Stimulated activated CD4-positive, alpha-beta T cell treated with anti-CD3 and anti-CD28 coated beads, TNF-alpha, amount 100 ng/mL, for 48 hours (primary cell): Measurements from ENCODE around the gene TBC1D8B.
"Not testable (repeated sequence)": the region's sequence is repeated elsewhere in the genome, so short reads cannot be mapped to it uniquely, and the experiment has no call there.

Source experiments
- DNase-seq, 3 donors: peaks; one replicate each; pipeline ENCODE4 v3.0.0-alpha.2; 2020; ENCODE audit warnings: low read depth in 3 of 3

The TBC1D8B gene

DNA sequence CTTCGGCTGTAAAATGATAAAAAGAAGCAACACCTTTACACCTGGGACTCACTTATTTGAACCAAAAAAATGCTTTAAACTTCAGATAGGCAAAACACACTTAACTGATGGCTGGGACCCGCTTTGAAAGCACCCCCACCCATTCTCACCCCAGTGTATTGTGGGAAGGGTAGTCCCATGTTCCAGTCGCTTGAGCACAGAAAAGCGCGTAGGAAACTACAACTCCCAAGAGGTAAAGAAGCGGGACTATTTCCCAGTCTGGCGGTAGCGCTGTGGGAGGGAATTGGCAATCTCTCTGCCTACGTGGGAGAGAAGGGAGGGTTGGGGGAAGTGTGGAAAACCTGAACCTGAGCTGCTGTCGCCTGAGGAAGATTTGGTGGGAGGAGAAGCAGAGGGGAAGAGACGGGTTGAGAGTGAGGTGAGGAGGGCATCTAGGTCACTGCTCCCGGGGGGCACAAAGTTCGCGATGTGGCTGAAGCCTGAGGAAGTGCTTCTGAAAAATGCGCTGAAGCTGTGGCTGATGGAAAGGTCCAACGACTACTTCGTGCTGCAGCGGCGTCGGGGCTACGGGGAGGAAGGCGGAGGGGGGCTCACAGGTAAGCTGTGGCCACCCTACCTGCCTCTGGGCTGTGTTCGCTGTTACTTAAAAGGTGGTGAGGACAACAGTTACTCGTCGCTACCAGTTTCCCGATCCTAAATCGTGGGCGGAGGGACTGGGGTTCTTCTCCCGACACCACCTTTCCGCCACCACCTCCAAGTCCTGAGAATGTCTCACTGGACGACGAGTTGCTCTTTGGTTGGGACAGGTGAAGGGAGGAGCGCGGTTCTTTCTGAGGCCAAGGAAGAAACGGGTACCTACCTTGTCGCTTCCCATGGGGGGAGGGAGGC is at the start of gene TBC1D8B:
TSS of gene TBC1D8B (plus strand) at position 286 of the 888 bp plus-strand sequence. CDS start at position 467, 181 bp downstream.
- peak in 2 of 3 donors; percentile 0 to 5 for DNase-seq

DNA sequence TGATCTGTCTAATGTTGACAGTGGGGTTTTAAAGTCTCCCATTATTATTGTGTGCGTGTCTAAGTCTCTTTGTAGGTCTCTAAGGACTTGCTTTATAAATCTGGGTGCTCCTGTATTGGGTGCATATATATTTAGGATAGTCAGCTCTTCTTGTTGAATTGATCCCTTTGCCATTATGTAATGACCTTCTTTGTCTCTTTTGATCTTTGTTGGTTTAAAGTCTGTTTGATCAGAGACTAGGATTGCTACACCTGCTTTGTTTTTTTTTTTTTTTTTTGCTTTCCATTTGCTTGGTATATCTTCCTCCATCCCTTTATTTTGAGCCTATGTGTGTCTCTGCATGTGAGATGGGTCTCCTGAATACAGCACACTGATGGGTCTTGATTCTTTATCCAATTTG is 33.2 kb upstream of the TBC1D8B start:
- not testable (repeated sequence) for DNase-seq

DNA sequence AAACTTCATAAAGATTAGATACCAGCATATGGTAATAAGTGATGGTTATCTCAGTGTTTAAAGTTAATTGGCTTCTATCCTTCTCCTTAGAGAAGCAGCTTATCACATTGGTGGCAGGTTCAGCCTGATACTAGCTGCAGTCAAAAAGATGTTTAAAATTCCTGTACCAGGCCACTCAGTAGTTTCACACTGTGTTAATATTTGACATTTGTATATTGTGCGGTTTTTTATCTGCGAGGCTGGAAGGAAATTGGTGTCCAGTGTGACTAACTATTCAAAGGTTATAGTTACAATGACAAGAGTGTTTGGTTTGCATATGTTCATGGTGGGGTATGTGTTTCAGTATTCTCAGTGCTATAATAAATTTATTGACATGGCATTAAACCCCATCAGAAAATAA is 27.5 kb upstream of the TBC1D8B start:
- DNase-seq, result no peak

DNA sequence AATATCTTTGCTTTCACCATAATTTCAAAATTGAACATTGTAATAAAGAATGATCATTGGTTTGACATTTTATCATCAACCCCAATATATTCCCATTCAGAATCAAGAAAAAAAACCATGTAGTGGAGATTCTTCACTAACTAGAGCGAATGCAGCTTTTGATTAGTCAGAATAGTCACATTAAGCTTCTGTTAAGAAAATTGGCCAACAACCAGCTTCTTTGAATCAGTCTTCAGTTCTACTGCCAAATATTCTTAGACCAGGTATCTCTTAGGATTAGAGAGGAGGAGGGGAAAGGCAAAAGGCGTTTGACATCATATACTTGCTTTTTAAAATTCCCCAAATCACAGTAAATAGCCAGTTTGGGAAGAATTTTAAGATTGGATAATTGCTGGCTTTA is 22.2 kb upstream of the TBC1D8B start:
- DNase-seq, result no peak

DNA sequence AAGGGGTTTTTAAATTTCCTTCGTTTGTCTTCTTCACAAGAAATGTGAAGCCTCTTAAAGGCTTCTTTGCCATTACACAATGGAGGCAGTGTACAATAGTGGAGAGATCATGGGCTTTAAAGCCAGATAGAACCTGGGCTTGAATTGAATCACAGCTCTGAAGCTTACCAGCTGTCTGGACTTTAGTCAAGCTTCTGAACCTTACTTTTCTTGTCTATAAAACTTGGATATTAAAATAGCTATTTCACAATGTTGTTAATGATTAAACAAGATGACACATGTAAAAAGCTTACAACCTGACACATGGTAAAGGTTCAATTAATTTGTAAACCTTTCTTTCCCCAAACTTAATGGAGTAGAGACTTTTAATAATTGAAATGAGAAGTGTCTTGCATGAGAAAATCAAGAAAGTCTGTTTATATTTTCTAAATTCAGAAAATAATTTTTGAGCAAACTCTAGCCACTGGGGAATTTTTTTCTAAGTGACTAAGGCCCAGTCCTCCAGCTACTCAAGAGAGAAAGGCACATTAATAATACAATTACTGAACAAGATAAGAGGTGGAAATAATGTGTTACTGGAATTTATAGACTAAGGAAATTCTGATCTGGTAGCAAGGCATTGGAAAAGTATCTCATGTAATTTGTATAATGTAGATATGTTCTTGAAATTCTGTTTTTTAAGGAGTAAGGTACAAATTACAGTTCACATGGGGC is 21.7 kb upstream of the TBC1D8B start:
- no peak for DNase-seq

DNA sequence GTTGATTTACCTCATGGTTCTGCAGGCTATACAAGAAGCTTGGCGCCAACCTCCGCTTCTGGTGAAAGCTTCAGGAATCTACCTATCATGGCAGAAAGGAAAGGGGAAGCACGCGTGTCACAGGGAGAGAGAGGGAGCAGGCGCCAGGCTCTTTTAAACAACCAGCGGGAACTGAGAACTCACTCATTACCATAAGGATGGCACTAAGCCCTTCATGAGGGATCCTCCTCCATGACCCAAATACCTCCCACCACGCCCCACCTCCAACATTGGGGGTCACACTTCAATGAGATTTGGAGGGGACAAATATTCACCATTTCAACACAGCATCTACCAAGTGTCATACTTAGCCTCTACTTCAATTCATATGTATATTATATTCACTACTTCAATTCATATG is 18.8 kb upstream of the TBC1D8B start:
- no peak for DNase-seq

DNA sequence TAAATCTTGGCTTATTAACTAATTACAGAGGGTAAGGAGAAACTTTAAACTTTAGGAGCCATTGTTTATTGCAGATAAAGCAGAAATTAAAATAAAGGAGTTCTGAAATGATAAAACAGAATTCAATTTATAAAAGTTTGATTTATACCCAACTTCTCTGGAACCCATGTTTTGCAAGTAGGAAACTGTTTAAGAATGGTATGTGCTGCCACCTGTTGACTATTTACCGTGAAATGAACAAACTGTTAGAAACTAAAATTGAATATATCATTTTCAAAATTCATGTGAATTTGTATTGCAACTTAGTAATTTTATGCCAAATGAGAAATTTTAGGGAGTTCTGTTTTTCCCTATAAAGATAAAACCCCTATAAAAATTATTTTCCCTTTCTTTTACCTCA is 11.0 kb upstream of the TBC1D8B start:
- DNase-seq, result no peak

DNA sequence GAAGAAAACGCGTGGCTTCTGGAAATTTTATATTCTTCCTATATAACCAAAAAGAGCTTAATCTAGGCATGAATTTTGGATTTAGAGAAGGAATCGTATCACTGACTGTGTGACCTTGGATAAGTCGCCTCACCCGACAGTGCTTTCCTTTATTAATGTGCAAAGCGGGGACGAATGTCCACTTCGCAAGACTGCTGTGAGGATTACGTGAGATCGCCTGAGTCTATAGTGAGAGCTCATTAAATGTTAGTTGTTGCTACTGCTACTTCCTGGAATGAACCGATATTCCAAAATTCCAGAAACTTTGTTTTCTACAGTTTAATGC is 448 bp upstream of the TBC1D8B start:
- no peak for DNase-seq

DNA sequence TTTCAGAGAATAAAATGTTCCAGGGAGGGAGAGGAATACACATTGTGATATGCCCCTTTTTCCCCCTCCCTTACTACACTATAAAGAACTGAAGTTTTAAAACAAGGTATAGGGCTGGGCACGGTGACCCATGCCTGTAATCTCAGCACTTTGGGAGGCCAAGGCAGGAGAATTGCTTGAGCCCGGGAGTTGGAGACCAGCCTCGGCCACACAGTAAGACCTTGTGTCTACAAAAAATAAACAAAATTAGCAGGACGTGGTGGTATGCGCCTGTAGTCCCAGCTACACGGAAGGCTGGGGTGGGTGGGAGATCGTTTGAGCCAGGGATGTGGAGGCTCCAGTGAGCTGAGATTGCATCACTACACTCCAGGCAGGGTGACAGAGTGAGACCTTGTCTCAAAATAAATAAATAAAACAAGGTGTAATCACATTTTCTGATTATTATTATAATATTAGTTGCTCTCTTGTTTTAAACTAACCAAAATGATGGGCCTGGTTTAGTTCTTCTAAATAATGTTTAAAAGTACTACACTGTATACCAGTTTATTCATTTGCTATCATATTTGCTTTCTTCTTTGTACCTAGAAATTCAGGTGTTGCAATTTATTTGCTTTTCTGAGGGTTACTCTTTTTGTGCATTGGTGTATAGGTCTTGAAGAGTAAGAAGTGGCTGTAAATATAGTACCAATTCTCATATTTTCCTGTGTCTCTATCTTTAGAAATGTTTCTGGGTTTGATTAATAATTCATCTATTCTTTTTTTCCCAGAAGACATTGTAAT is 8.8 kb downstream of the TBC1D8B start:
- DNase-seq, result no peak

DNA sequence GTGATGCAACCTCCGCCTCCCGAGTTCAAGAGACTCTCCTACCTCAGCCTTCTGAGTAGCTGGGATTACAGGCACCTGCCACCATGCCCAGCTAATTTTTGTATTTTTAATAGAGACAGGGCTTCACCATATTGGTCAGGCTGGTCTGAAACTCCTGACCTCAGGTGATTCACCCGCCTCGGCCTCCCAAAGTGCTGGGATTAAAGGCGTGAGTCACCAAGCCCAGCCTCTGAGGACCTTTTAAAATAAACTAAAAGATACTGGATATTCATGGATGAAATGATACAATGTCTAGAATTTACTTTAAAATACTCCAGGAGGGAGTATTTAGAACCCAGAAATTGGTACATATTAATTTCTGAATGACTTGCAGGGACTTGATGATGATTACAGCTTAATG is 10.5 kb downstream of the TBC1D8B start:
- DNase-seq, result not testable (repeated sequence)

DNA sequence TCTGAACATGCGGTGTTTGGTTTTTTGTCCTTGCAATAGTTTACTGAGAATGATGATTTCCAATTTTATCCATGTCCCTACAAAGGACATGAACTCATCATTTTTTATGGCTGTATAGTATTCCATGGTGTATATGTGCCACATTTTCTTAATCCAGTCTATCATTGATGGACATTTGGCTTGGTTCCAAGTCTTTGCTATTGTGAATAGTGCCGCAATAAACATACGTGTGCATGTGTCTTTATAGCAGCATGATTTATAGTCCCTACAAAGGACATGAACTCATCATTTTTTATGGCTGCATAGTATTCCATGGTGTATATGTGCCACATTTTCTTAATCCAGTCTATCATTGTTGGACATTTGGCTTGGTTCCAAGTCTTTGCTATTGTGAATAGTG is 11.6 kb downstream of the TBC1D8B start:
- not testable (repeated sequence) for DNase-seq

DNA sequence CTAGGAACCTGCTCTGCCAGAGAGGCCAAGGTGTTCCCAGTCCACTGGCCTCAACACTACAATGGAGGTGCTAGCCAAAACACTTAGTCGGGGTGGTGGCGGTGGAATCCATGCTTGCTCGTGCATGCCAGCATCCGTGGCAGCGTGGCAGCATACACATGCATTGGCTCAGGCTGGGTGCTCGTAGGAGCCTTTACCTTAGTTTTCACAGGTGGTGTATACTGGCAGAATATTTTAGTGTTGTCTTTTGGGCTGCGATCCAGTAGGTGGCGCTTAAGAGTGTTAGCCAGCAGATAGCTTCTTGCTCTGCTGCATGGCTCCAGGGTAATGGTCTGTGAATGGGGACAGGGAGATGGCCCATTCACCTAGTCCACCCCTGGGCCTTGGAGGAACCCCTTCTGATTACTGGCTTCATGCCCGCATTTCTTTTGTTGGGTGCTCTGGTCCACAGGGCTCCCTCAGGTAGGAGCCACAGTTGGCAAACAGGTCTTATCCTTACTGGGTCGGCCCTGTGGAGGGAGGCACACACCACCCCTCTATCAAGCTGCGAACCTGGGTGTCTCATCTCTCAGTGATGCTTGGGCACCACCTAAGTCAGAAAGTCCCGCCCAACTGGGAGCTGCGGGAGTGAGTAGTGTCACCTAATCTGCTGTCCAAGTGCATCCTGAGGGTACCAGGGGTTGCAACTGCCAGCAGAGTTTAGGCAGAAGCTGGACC is 60.7 kb downstream of the TBC1D8B start:
- DNase-seq, result peak in 1 of 3 donors; percentile 6

DNA sequence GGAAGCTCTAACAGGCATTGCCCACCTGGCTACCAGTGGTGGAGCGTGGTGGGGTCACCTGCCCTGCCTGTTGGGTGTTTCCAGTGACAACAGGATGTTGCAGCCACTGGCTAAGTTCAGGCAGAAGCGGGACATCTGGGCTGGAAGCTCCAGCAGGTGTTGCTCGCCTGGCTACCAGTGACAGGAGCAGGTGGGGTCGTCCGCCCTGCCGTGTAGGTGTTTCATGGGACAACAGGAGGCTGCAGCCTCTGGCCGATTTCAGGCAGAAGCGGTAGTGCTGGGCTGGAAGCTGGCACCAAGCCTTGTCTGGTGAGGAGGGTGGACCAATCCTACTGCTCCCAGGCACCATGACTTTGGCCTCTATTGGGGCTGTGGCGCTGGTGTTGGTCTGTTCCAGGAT is 61.2 kb downstream of the TBC1D8B start:
- DNase-seq, result no peak

DNA sequence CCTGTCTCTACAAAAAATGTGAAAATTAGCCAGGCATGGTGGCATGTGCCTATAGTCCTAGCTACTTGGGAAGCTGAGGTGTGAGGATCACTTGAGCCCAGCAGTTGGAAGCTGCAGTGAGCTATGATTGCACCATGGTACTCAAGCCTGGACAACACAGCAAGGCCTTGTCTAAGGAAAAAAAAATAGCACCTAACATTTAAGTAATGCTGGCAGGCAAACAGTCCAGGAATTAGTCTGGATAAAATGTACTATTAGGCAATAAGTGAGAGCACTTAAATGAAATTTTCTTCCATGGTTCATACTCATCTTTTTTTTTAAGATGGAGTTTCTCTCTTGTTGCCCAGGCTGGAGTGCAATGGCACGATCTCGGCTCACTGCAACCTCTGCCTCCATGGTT is 70.3 kb downstream of the TBC1D8B start:
- DNase-seq, result not testable (repeated sequence)

DNA sequence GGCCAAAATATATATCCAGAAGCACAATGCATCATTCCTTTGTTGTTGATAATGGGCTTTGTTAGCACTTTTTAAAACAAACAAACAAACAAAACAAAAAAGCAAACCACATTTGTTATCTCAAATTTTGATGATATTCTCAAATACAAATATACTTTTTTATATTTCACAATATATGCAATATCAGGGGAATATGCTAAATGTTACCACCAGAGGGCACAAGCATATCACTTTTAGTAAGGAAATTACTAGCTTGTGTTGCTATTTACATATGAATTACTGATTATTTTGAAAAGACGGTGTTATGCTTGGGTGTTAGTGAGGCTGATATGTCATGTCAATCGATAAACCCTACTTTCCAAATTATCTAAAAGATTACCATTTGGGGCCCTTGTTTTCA is 71.6 kb downstream of the TBC1D8B start:
- DNase-seq, result no peak

DNA sequence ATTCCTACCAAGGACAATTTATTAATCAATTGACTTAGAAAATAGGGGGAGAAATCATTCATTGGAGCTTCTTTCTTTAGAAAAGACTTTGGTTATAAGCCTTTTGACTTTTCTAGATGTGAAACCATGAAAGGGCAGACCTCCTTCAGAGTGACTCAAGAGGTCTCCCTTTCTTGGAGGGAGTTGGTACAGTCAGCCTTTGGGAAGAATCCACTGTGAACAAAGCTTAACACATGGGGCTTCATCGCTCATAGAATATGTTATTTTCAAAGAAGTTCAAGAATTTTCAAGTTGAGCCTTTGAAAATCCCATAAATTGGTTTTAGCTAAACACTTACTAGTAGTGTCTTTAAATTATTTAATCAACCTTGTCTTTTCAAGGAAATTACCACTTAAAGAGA is 72.7 kb downstream of the TBC1D8B start:
- DNase-seq, result no peak

DNA sequence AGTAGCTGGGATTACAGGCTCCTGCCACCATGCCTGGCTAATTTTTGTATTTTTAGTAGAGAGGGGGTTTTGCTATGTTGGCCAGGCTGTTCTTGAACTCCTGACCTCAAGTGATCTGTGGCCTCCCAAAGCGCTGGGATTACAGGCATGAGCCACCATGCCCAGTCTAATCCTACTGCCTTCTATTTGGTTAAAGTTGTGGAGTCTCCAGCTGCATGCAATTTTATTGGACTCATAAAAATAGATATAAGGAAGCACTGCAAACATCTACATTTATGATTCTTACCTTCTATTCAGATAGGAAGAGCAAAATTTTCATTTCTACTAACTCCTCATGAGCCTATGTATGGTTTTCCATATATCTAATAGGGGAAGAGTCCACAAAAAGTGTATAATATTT is 87.0 kb downstream of the TBC1D8B start:
- no peak for DNase-seq

DNA sequence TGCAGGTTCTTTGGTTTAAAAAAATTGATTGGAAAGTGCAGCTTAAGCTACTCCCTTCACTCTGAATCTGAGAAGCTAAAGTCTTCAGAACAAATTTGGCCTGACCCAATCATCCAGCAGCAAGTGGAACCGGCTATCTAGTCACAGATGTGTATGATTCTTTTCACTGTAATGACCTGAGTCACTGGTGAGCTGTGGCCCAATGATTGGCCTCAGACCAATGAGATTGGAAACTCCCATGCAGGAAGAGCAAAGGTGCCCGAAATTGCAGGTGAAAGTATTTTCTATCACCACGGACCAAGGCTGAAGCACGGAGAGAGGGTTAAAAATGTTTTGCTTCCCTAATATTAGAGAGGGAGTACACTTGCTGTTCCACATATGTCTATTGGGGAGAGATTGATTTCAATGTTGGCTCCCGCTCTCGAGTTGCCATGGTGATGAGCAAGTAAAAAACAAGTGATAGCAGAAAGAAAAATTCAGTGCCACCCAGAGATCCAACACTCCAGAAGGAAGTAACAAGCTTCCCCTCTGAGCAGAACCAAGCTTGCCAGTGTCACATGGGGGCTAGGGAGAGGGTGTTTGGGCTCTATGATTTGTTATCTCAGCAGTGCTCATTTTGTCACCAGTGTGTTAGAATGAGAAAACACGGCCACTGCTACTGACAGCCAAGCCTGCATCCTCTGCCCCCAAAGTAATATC is 89.4 kb downstream of the TBC1D8B start:
- DNase-seq, result no peak

DNA sequence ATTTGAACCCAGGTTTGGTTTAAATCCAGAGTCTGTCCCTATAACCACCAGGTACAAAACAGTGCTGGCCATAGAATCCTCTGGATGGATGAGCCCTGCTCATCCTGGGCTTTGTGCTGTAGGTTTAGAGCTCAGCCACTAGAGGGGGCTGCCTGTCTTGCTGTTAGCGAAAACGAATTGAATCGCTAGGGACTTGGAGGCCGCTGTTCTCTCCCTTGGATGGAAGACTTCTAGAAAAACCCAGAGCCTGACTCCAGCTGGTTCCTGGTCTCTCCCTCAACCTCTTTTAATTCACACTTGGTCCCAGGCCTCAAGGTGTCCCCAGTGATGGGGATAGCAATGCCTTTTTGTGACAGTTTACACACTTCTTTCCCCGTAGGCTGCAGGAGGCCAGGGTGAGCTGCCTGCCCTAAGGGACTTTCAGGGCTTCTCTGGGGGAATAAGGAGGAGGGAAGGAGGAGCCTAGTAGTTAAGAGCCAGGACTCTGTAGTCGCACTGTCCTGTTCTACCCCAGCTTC is 92.0 kb downstream of the TBC1D8B start:
- peak; percentile 11 to 51 (median 31) for DNase-seq

DNA sequence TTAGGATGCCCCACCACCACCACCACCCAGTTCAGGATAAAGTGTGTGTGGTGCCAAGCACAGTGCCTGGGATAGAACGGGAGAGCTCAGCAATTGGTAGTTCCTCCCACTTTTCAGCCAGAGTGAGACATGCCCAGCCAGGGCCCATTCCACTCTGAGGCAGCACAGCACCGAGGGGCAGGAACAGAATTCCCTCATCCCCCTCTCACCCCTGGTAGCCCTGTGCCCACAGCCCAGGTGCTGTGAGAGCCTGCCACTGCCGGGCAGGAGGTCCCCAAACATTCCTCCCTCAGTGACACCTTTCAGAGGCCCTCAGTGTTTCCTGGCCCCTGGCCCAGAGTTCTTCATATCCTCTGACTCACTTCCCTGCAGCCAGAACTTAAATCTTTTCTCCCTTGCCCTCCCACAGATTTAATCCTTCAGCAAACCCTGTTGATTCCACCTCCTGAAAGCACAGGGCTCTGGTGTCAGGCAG is 92.5 kb downstream of the TBC1D8B start:
- DNase-seq, result no peak

DNA sequence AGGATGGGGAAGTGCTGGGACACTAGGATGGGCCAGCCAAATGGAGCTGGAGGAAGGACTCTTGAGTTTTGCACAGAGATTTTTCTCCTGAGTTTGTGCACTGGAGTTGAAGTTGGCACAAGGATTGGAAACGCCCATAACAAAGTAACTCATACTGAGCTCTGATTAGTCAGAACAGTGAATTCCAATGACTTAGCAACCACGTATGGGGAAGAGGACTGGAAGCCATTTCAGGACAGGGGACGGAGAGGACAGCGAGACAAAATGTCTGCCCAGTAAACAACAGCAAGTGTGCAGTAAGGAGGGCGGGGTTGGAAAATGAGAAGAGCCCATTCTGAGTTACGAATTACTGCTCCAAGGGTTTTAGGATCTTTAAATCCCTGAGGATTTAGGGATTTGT is 94.8 kb downstream of the TBC1D8B start:
- no peak for DNase-seq
